Measurements from ENCODE around the gene SOCS3.

SOCS3 gene

DNA sequence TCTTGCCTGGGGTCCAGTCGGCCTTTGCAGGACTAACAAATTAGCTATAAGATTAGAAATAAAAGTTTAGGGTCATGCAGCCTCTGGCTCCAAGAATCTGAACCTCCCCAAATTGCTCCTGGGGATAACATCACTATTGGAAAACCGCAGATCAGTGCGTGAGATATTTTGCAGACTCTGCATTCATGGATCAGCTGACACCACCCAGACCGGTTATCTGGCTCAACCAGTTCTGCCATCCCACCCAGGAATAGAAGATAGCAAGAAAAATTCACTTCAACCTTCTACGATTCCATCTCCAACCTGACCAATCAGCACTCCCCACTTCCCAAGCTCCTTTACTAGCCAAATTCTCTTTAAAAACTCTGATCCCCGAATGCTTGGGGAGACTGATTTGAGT, 14.3 kb upstream of the SOCS3 start:
- POLR2A ChIA-PET: no interaction called here
- TF ChIP-seq LEF1 (IDR thresholded peaks at IDR 0.05; ENCODE audit: borderline replicate concordance): no peak
- TF ChIP-seq L3MBTL2 (conservative IDR thresholded peaks at IDR 0.05): no peak
- TF ChIP-seq ZNF384 (IDR thresholded peaks at IDR 0.05): no peak
- TF ChIP-seq FOXK2 (IDR thresholded peaks at IDR 0.05): no peak
- no peak for TF ChIP-seq NFRKB (IDR thresholded peaks at IDR 0.05)
- no peak for TF ChIP-seq CTBP1 (IDR thresholded peaks at IDR 0.05; ENCODE audit: borderline replicate concordance)
- TF ChIP-seq HDGF (IDR thresholded peaks at IDR 0.05; ENCODE audit: borderline replicate concordance): no peak
- no peak for TF ChIP-seq ARNT (IDR thresholded peaks at IDR 0.05)
- no peak for TF ChIP-seq SUZ12 (IDR thresholded peaks at IDR 0.05)
- TF ChIP-seq FOXA1 (IDR thresholded peaks at IDR 0.05): no peak
- no peak for DNase-seq (ENCODE audit: extremely low spot score)
- CTCF ChIA-PET: interaction anchor here (0.7 to 1.8 kb wide), 2 partner anchors 10 to 123 kb away, joined by 4 to 5 read pairs; no protein-coding TSS in a partner anchor

DNA sequence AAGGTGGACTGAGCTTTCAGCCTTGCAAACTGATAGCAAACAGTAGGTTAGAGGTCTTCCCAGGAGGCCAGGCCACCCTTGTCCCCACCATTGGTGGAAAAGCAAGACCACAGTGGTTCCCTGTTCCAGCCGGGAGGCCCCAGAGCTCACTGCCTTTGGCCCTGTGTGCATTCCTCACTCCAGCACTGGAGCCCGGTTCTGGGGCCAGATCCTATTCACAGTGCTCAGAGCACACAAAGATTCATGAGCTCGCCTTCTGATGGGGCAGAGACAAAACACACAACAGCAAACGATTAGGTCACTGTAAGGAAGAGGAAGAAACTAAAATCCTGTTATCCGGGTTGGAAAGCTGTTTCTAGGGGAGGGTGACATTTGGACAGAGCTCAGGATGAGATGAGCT, 13.0 kb upstream of the SOCS3 start:
- TF ChIP-seq CTBP1 (IDR thresholded peaks at IDR 0.05; ENCODE audit: borderline replicate concordance) (no peak), TARDBP (IDR thresholded peaks at IDR 0.05) (no peak), FOXA1 (IDR thresholded peaks at IDR 0.05) (no peak), FOXK2 (IDR thresholded peaks at IDR 0.05) (no peak), NFRKB (IDR thresholded peaks at IDR 0.05) (no peak), HDGF (IDR thresholded peaks at IDR 0.05; ENCODE audit: borderline replicate concordance) (no peak), ELF4 (IDR thresholded peaks at IDR 0.05) (no peak), L3MBTL2 (conservative IDR thresholded peaks at IDR 0.05) (no peak), SUZ12 (IDR thresholded peaks at IDR 0.05) (no peak), LEF1 (IDR thresholded peaks at IDR 0.05; ENCODE audit: borderline replicate concordance) (no peak), ZNF384 (IDR thresholded peaks at IDR 0.05) (no peak), FOXM1 (IDR thresholded peaks at IDR 0.05; ENCODE audit: borderline replicate concordance) (no peak), SP1 (IDR thresholded peaks at IDR 0.05) (no peak), ARNT (IDR thresholded peaks at IDR 0.05) (no peak), BHLHE40 (IDR thresholded peaks at IDR 0.05; ENCODE audit: borderline replicate concordance) (no peak)
- TF ChIP-seq, protein P1, sequence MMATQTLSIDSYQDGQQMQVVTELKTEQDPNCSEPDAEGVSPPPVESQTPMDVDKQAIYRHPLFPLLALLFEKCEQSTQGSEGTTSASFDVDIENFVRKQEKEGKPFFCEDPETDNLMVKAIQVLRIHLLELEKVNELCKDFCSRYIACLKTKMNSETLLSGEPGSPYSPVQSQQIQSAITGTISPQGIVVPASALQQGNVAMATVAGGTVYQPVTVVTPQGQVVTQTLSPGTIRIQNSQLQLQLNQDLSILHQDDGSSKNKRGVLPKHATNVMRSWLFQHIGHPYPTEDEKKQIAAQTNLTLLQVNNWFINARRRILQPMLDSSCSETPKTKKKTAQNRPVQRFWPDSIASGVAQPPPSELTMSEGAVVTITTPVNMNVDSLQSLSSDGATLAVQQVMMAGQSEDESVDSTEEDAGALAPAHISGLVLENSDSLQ (IDR thresholded peaks at IDR 0.05): no peak
- DNase-seq (ENCODE audit: extremely low spot score): no peak
- CTCF ChIA-PET: interaction anchor here (1.2 to 1.8 kb wide), 2 partner anchors 12 to 122 kb away, joined by 3 to 5 read pairs; no protein-coding TSS in a partner anchor
- POLR2A ChIA-PET: interaction anchor here (1.2 kb wide), 1 partner anchor 9 kb away, joined by 4 read pairs; no protein-coding TSS in a partner anchor

DNA sequence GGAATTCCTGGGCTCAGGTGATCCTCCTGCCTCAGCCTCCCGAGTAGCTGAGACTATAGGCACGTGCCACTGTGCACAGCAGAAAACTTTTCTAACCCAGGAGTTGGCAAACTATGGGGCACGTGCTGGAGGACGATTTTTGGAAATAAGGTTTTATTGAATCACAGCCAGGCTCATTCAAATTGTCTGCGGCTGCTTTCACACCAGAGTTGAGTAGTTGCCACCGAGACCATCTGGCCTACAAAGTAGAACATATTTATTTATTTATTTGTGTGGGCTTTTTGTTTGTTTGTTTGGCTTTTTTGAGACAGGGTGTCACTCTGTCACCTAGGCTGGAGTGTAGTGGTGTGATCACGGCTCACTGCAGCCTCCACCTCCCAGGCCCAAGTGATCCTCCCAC, 11.2 kb upstream of the SOCS3 start:
- TF ChIP-seq ARNT (IDR thresholded peaks at IDR 0.05): no peak
- no peak for TF ChIP-seq BHLHE40 (IDR thresholded peaks at IDR 0.05; ENCODE audit: borderline replicate concordance)
- TF ChIP-seq LEF1 (IDR thresholded peaks at IDR 0.05; ENCODE audit: borderline replicate concordance): no peak
- TF ChIP-seq, protein P1 (IDR thresholded peaks at IDR 0.05): no peak
- no peak for TF ChIP-seq ELF4 (IDR thresholded peaks at IDR 0.05)
- TF ChIP-seq L3MBTL2 (conservative IDR thresholded peaks at IDR 0.05): no peak
- no peak for TF ChIP-seq FOXA1 (IDR thresholded peaks at IDR 0.05)
- TF ChIP-seq FOXK2 (IDR thresholded peaks at IDR 0.05): no peak
- no peak for TF ChIP-seq SP1 (IDR thresholded peaks at IDR 0.05)
- TF ChIP-seq FOXM1 (IDR thresholded peaks at IDR 0.05; ENCODE audit: borderline replicate concordance): no peak
- TF ChIP-seq ZNF384 (IDR thresholded peaks at IDR 0.05): no peak
- no peak for TF ChIP-seq TARDBP (IDR thresholded peaks at IDR 0.05)
- no peak for TF ChIP-seq CTBP1 (IDR thresholded peaks at IDR 0.05; ENCODE audit: borderline replicate concordance)
- no peak for TF ChIP-seq NFRKB (IDR thresholded peaks at IDR 0.05)
- TF ChIP-seq HDGF (IDR thresholded peaks at IDR 0.05; ENCODE audit: borderline replicate concordance): no peak
- TF ChIP-seq SUZ12 (IDR thresholded peaks at IDR 0.05): no peak
- CTCF ChIA-PET: no interaction called here
- POLR2A ChIA-PET: no interaction called here
- no peak for DNase-seq (ENCODE audit: extremely low spot score)

DNA sequence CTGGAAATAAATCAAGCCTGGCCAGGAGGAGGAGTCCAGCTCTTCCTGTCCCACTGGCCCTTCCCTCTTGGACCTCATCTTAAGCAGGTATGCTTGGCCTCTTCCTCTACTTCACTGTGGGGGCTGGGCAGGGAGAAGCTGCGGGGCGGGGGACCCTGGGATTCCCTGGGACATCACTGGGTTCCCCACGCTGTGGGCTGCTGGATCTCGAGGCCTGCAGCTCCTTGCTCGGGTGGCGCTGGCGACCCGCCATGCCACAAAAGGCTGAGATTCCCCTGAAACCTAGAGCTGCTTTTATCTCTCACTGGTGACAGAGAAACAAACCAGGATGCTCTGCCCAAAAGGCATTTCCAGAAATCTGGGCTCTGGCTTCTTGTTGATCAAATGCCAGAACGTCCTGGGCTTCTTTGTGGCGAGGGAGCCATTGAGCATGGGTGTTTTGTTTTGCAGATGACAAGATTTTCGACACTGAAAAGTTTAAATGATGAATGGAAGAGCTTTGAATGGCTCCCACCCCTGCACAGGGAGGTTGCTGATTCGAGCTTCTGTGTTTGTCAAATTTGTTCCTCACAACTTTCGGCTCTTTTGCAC, 10.0 kb upstream of the SOCS3 start:
- POLR2A ChIA-PET: interaction anchor here (0.8 to 2.7 kb wide), 2 partner anchors 9 kb away, joined by 4 to 10 read pairs; partner anchors contain the start of gene PGS1
- TF ChIP-seq TARDBP (IDR thresholded peaks at IDR 0.05) (no peak), SP1 (IDR thresholded peaks at IDR 0.05) (no peak), FOXK2 (IDR thresholded peaks at IDR 0.05) (no peak), ELF4 (IDR thresholded peaks at IDR 0.05) (no peak), NFRKB (IDR thresholded peaks at IDR 0.05) (no peak), ZNF384 (IDR thresholded peaks at IDR 0.05) (no peak), FOXA1 (IDR thresholded peaks at IDR 0.05) (no peak), L3MBTL2 (conservative IDR thresholded peaks at IDR 0.05) (no peak), HDGF (IDR thresholded peaks at IDR 0.05; ENCODE audit: borderline replicate concordance) (no peak), SUZ12 (IDR thresholded peaks at IDR 0.05) (no peak), ARNT (IDR thresholded peaks at IDR 0.05) (no peak), BHLHE40 (IDR thresholded peaks at IDR 0.05; ENCODE audit: borderline replicate concordance) (no peak), FOXM1 (IDR thresholded peaks at IDR 0.05; ENCODE audit: borderline replicate concordance) (no peak), CTBP1 (IDR thresholded peaks at IDR 0.05; ENCODE audit: borderline replicate concordance) (no peak), LEF1 (IDR thresholded peaks at IDR 0.05; ENCODE audit: borderline replicate concordance) (no peak)
- TF ChIP-seq, protein P1 (IDR thresholded peaks at IDR 0.05): no peak
- no peak for DNase-seq (ENCODE audit: extremely low spot score)
- CTCF ChIA-PET: no interaction called here

DNA sequence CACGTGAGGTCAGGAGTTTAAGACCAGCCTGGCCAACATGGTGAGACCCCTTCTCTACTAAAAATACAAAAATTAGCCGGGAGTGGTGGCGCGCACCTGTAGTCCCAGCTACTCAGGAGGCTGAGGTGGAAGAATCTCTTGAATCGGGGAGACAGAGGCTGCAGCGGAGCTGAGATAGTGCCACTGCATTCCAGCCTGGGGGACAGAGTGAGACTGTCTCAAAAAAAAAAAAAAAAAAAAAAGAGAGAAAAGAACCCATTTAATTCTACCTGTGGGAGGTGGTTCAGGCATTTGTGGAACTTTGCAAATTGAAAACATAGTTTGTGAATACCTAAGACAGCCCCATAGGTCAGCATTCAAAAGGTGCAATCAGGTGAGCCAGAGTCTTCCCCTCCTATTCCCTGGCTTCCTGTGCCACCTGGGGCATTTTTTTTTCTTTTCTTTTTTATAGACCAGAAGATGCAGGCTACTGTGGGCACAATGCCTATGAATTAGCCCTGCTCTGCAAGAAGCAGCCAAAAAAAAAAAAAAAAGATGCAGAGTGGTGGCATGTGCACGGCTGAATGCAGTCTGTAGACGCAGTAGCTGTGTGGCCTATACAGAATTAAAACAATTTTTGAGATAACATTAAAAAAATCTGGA, 9.1 kb upstream of the SOCS3 start:
- POLR2A ChIA-PET: interaction anchor here (2.7 kb wide), 1 partner anchor 10 kb away, joined by 10 read pairs; the partner anchor contains the start of gene PGS1
- TF ChIP-seq HDGF (IDR thresholded peaks at IDR 0.05; ENCODE audit: borderline replicate concordance): no peak
- TF ChIP-seq BHLHE40 (IDR thresholded peaks at IDR 0.05; ENCODE audit: borderline replicate concordance): no peak
- TF ChIP-seq CTBP1 (IDR thresholded peaks at IDR 0.05; ENCODE audit: borderline replicate concordance): no peak
- TF ChIP-seq NFRKB (IDR thresholded peaks at IDR 0.05): no peak
- no peak for DNase-seq (ENCODE audit: extremely low spot score)
- CTCF ChIA-PET: no interaction called here
